SK-N-SH (cell line): ENCODE measurements around the gene CYP26A1. TPM values are rescaled to one million over a fixed set of nuclear protein-coding genes. Genes with fewer than 3 reads are reported as not detected.

Experiments used
- CTCF ChIA-PET: fragments of 300-600, 350-600 bp; formaldehyde crosslinking; extraction: SDS; loops from one replicate; lab custom pipeline; 2021; lab: Yijun Ruan, JAX
- POLR2A ChIA-PET: fragments of 350-600 bp; sonication (Branson Sonifier 250); formaldehyde crosslinking; extraction: SDS; loops from one replicate; lab custom pipeline; 2020; ENCODE audit warnings: antibody characterized with exemption, inconsistent platforms; lab: Yijun Ruan, JAX
- DNase-seq: peaks from one replicate; pipeline ENCODE4 v3.0.0; 2012
- H2AFZ ChIP-seq: fragments of 200-600 bp; sonication (generic); 2 replicates; pipeline ENCODE4 v1.8.1; 2016; ENCODE audit warnings: antibody characterized with exemption, mild to moderate bottlenecking, low read depth
- H3F3A ChIP-seq: fragments of 200-600 bp; sonication (generic); replicated peaks from 2 replicates; pipeline ENCODE3; 2016; ENCODE audit warnings: antibody characterized with exemption, mild to moderate bottlenecking; ENCODE audit not compliant: insufficient read depth
- H3K27ac ChIP-seq, 2 experiments: fragments of 200-500 bp in 1 of 2; fragments of 200-600 bp in 1 of 2; sonication (Bioruptor generic) in 1 of 2; sonication (generic), shearing (Covaris generic) in 1 of 2; 2 replicates each; pipeline versions ENCODE4 v1.5.1 to v1.6.1; 2014 to 2016; ENCODE audit warnings: low read depth in 2 of 2, inconsistent platforms in 1 of 2, low read length in 1 of 2, mild to moderate bottlenecking in 1 of 2, mixed read lengths in 1 of 2
- H3K27me3 ChIP-seq: fragments of 200-600 bp; sonication (generic), shearing (Covaris generic); 2 replicates; pipeline ENCODE4 v1.6.1; 2016; ENCODE audit warnings: mixed run types; ENCODE audit not compliant: insufficient read depth
- H3K36me3 ChIP-seq, 2 experiments: fragments of 200-500 bp in 1 of 2; fragments of 200-600 bp in 1 of 2; sonication (Bioruptor generic) in 1 of 2; sonication (generic) in 1 of 2; replicated peaks in 1 of 2; 2 replicates each; pipeline versions ENCODE3 to v1.5.1; 2014 to 2016; ENCODE audit warnings: low read length in 1 of 2, mild to moderate bottlenecking in 1 of 2; ENCODE audit not compliant: insufficient read depth in 2 of 2, control insufficient read depth in 1 of 2
- H3K4me1 ChIP-seq, 2 experiments: fragments of 200-500 bp in 1 of 2; fragments of 200-600 bp in 1 of 2; sonication (Bioruptor generic) in 1 of 2; sonication (generic), shearing (Covaris generic) in 1 of 2; 2 replicates each; pipeline versions ENCODE4 v1.5.1 to v1.6.1; 2014 to 2016; ENCODE audit warnings: low read depth in 1 of 2, low read length in 1 of 2, mixed run types in 1 of 2; ENCODE audit not compliant: insufficient read depth in 2 of 2, control insufficient read depth in 1 of 2
- H3K4me2 ChIP-seq: fragments of 200-600 bp; sonication (generic), shearing (Covaris generic); 2 replicates; pipeline ENCODE4 v1.6.1; 2017; ENCODE audit warnings: mixed run types
- H3K4me3 ChIP-seq, 2 experiments: fragments of 200-500 bp in 1 of 2; fragments of 200-600 bp in 1 of 2; sonication (Bioruptor generic) in 1 of 2; sonication (generic), shearing (Covaris generic) in 1 of 2; 2 replicates each; pipeline versions ENCODE4 v1.5.1 to v1.8.1; 2014 to 2016; ENCODE audit warnings: low read depth in 2 of 2, inconsistent platforms in 1 of 2, low read length in 1 of 2, mild to moderate bottlenecking in 1 of 2, mixed read lengths in 1 of 2, moderate library complexity in 1 of 2
- H3K79me2 ChIP-seq: fragments of 200-600 bp; sonication (generic); 2 replicates; pipeline ENCODE4 v1.8.1; 2017; ENCODE audit warnings: mild to moderate bottlenecking; ENCODE audit not compliant: insufficient read depth
- H3K9ac ChIP-seq: fragments of 200-600 bp; sonication (generic); 2 replicates; pipeline ENCODE4 v1.6.1; 2017; ENCODE audit warnings: mixed run types
- H3K9me2 ChIP-seq: fragments of 200-600 bp; sonication (generic); 2 replicates; pipeline ENCODE4 v1.6.1; 2017; ENCODE audit warnings: mixed run types
- H3K9me3 ChIP-seq: fragments of 200-600 bp; sonication (generic); 2 replicates; pipeline ENCODE4 v1.6.1; 2017; ENCODE audit warnings: mixed run types, mild to moderate bottlenecking, moderate library complexity
- H4K20me1 ChIP-seq: fragments of 200-600 bp; sonication (generic); 2 replicates; pipeline ENCODE4 v1.6.1; 2017; ENCODE audit warnings: mild to moderate bottlenecking, mixed run types; ENCODE audit not compliant: insufficient read depth
- ELF1 ChIP-seq: IDR thresholded peaks from 2 replicates; pipeline ENCODE4 v1.4.0; 2012
- EP300 ChIP-seq, 2 experiments: IDR thresholded peaks; 2 replicates each; pipeline versions ENCODE4 v1.4.0 to v1.6.1; 2012; ENCODE audit warnings: borderline replicate concordance in 1 of 2, low read depth in 1 of 2, low read length in 1 of 2
- EZH2phosphoT487 ChIP-seq: fragments of 200-600 bp; sonication (generic); IDR thresholded peaks from 2 replicates; pipeline ENCODE4 v1.6.1; 2017; ENCODE audit warnings: low read depth, mixed run types, mild to moderate bottlenecking, antibody characterized with exemption, moderate library complexity, borderline replicate concordance
- FOSL2 ChIP-seq: IDR thresholded peaks from 2 replicates; pipeline ENCODE4 v1.4.0; 2012; ENCODE audit warnings: low read depth, mild to moderate bottlenecking, moderate library complexity, borderline replicate concordance
- GATA2 ChIP-seq: sonication (generic); formaldehyde crosslinking; IDR thresholded peaks from 2 replicates; pipeline ENCODE4 v1.5.0; 2020; ENCODE audit warnings: mild to moderate bottlenecking, missing genetic modification reagents
- IRF3 ChIP-seq: fragments of 150-350 bp; IDR thresholded peaks from 2 replicates; pipeline ENCODE4 v1.6.1; 2016; ENCODE audit warnings: mild to moderate bottlenecking, low read depth, low read length
- JUND ChIP-seq: IDR thresholded peaks from 2 replicates; pipeline ENCODE4 v1.4.0; 2012
- MAX ChIP-seq: IDR thresholded peaks from 2 replicates; pipeline ENCODE4 v1.4.0; 2012; ENCODE audit warnings: low read depth
- MEF2A ChIP-seq: IDR thresholded peaks from 2 replicates; pipeline ENCODE4 v1.4.0; 2012; ENCODE audit warnings: low read depth, borderline replicate concordance
- NFIC ChIP-seq: IDR thresholded peaks from 2 replicates; pipeline ENCODE4 v1.4.0; 2012; ENCODE audit warnings: borderline replicate concordance
- NRF1 ChIP-seq: IDR thresholded peaks from 2 replicates; pipeline ENCODE4 v1.6.1; 2012; ENCODE audit warnings: low read depth, mild to moderate bottlenecking, low read length
- POLR2AphosphoS5 ChIP-seq: IDR thresholded peaks from 2 replicates; pipeline ENCODE4 v1.6.1; 2012; ENCODE audit warnings: low read depth, low read length
- RAD21 ChIP-seq: IDR thresholded peaks from 2 replicates; pipeline ENCODE4 v1.6.1; 2012; ENCODE audit warnings: mild to moderate bottlenecking, low read length
- RFX5 ChIP-seq: IDR thresholded peaks from 2 replicates; pipeline ENCODE4 v1.6.1; 2012; ENCODE audit warnings: mild to moderate bottlenecking, improper control_type of control experiment, low read length
- SIN3A ChIP-seq: IDR thresholded peaks from 2 replicates; pipeline ENCODE4 v1.6.1; 2012; ENCODE audit warnings: low read depth, mild to moderate bottlenecking, low read length, moderate library complexity, borderline replicate concordance
- TCF12 ChIP-seq: IDR thresholded peaks from 2 replicates; pipeline ENCODE4 v1.4.0; 2012
- TEAD4 ChIP-seq: IDR thresholded peaks from 2 replicates; pipeline ENCODE4 v1.4.0; 2012; ENCODE audit warnings: mild to moderate bottlenecking, borderline replicate concordance; ENCODE audit not compliant: insufficient read depth
- WGBS: methylation state at CpG from one replicate; pipeline ENCODE4 v1.1.6; 2017; ENCODE audit warnings: low lambda C conversion rate; 5-methylcytosine and 5-hydroxymethylcytosine counted together
- polyA plus RNA-seq, 3 experiments: library from polyadenylated mRNA; depleted of rRNA; stranded (reverse); fragments of >200 nt; gene quantifications; 2 replicates each; pipeline ENCODE4 v1.2.3, GENCODE V29; 2012
- TF ChIP-seq, protein P1 (sequence below): fragments of 150-350 bp; IDR thresholded peaks from 2 replicates; pipeline ENCODE4 v1.6.1; 2017; ENCODE audit warnings: antibody characterized with exemption, low read length, low read depth, borderline replicate concordance

The CYP26A1 gene
- polyA plus RNA-seq, 1 of the 3 experiments (the other 2 are of a cell fraction): not detected

- TF ChIP-seq IRF3 (no peak), EP300 (IDR thresholded peaks at IDR 0.05; ENCODE audit: borderline replicate concordance in 1 of 2, low read depth in 1 of 2, low read length in 1 of 2) (no peak), NFIC (no peak)
These were observed 1.9 kb upstream of the CYP26A1 start (continued) for GRCh38 chr10:93071674-93072224.

DNA sequence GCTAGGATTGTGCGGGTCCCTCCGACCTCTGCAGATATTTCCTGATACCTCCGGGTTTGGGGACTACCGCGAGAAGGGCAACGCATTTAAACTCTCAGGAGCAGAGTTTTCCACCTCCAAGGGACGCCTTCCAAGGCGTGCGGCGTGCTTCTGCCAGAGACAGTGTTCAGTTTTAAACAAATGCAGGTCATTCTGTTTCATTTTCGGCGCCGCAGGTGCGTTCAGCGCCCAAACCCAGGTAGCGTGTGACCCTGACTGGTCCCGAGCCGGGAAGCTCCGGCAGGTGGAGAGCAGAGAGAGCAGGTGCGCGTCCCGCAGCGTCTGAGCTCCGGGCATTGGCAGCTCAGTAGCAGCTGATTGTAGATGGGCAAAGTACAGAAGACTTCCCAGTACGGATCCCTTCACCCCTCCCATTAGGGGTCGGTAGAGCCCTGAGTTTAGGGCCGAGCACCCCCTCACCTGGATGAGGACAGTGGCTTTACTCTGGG is 1.4 kb upstream of the CYP26A1 start:
- Histone ChIP-seq H3K9ac (no peak overlapping the region), H3K36me3 (no peaks in the 10 kb centered on the region), H4K20me1 (no peaks in the 10 kb centered on the region), H3K4me3 (peak overlapping the region; percentile 53 to 58), H3K27ac (no peak overlapping the region), H3K79me2 (no peaks in the 10 kb centered on the region), H3K4me2 (peak overlapping the region; percentile 80), H3F3A (peaks cover 4% of the 10 kb centered on the region), H3K27me3 (peaks cover 63% of the 10 kb centered on the region), H3K9me3 (no peaks in the 10 kb centered on the region), H3K9me2 (no peaks in the 10 kb centered on the region), H3K4me1 (peaks cover 0 to 39% of the 10 kb centered on the region in 2 experiments; a peak in 1 of 4 replicates), H2AFZ (no peak overlapping the region)
- TF ChIP-seq NRF1: no peak
- TF ChIP-seq EZH2phosphoT487: 0 out of 2 replicates have a peak, but pooled peaks have one; percentile 17
- no peak for DNase-seq
- ChIA-PET CTCF (interaction anchor here (0.6 to 2.0 kb wide), 9 partner anchors 12 to 410 kb away, joined by 3 to 8 read pairs (median 3); partner anchors contain the start of gene MYOF), POLR2A (no interaction called here)
- WGBS: 13% methylated on average over 20 of the region's 27 CpGs

DNA sequence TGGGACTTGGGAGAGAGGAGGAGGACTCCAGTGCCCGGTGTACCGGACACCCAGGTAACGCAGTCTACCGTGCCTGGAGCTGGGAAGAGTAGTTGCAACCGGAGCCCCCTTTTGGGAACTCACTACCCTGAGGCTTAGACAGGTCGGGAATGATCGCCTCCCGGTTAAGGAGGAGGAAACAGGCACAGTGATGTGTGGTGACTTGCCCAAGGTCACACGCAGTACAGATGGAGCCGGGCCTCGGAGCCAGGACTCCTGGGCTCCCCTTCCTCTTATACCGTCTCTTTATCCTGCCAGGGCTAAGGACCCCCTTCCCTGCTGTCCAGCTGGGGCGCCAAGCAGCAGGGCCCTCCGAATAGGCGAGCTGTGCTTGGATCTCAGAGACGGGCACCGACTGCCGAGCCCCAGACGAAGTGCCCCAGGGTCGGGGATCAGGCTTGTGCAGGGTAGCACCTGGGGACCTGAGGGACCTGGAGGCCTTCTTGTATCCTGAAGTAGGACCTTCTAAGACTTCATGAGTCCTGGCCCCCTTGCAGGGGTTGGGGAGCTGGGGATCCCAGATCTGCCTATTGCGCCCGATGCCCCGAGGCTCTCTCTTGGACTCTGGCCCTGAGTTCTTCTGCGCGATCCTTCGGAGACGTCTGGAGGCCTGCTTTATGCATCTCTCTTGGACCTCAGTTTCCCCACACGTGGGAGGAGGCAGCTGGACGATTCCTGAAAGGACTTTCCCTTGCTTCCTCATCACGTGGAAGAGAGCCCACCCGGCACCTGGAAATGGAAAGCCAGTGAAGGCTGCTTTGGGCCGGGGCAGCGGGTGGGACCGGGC is 767 bp upstream of the CYP26A1 start:
- 16% methylated on average over 22 of the region's 34 CpGs for WGBS
- DNase-seq: peak; percentile 42
- H4K20me1 ChIP-seq: no peaks in the 10 kb centered on the region
- H3K4me3 ChIP-seq: peak overlapping the region; percentile 53 to 58; a peak in 3 of 4 replicates
- no peak overlapping the region for H2AFZ ChIP-seq
- H3K27ac ChIP-seq: no peak overlapping the region
- peak overlapping the region; percentile 80 for H3K4me2 ChIP-seq
- no peaks in the 10 kb centered on the region for H3K9me3 ChIP-seq
- peaks cover 0 to 39% of the 10 kb centered on the region in 2 experiments; a peak in 1 of 4 replicates for H3K4me1 ChIP-seq
- no peaks in the 10 kb centered on the region for H3K9me2 ChIP-seq
- ChIA-PET POLR2A (no interaction called here), CTCF (interaction anchor here (0.7 to 2.0 kb wide), 13 partner anchors 9 to 409 kb away, joined by 3 to 8 read pairs (median 4); partner anchors contain the start of gene MYOF)
- H3F3A ChIP-seq: peaks cover 4% of the 10 kb centered on the region
- no peak overlapping the region for H3K9ac ChIP-seq
- peaks cover 56% of the 10 kb centered on the region for H3K27me3 ChIP-seq
- no peaks in the 10 kb centered on the region for H3K36me3 ChIP-seq
- H3K79me2 ChIP-seq: no peaks in the 10 kb centered on the region
- TF ChIP-seq GATA2 (no peak), SIN3A (no peak), POLR2AphosphoS5 (no peak), TCF12 (no peak), MAX (no peak), TEAD4 (no peak), EP300 (IDR thresholded peaks at IDR 0.05; ENCODE audit: borderline replicate concordance in 1 of 2, low read depth in 1 of 2, low read length in 1 of 2) (no peak), MEF2A (no peak), FOSL2 (no peak), RFX5 (no peak), JUND (no peak), ELF1 (no peak), RAD21 (no peak), NFIC (no peak)
- TF ChIP-seq, protein P1, sequence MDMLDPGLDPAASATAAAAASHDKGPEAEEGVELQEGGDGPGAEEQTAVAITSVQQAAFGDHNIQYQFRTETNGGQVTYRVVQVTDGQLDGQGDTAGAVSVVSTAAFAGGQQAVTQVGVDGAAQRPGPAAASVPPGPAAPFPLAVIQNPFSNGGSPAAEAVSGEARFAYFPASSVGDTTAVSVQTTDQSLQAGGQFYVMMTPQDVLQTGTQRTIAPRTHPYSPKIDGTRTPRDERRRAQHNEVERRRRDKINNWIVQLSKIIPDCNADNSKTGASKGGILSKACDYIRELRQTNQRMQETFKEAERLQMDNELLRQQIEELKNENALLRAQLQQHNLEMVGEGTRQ: no peak
